ENCODE data around the gene ALDH7A1.

- TF ChIP-seq CTCF (IDR thresholded peaks at IDR 0.05; ENCODE audit: low read depth, low read length) = no peak
- TF ChIP-seq POLR2A (IDR thresholded peaks at IDR 0.05; ENCODE audit: extremely low read depth, insufficient read length) = no peak
- no peak for TF ChIP-seq MAX (IDR thresholded peaks at IDR 0.05; ENCODE audit: low read depth, low read length)
- no peak for TF ChIP-seq MYC (IDR thresholded peaks at IDR 0.05; ENCODE audit: low read depth, low read length)
These were observed 110.8 kb downstream of the ALDH7A1 start for GRCh38 chr5:126484253-126484652.

Data from NB4 (cell line).